ENCODE measurements around the gene ELANE. TPM values are rescaled to one million over a fixed set of nuclear protein-coding genes. Genes with fewer than 3 reads are reported as not detected.

ELANE gene
- total RNA-seq, 1 donor from 2014 or later, result not detected

- H3K4me3 Mint-ChIP-seq (ENCODE audit: low read depth), result no peak within 1 kb of the TSS
- no peaks in the 10 kb centered on the region for H3K9me3 Mint-ChIP-seq (ENCODE audit: low read depth)
- H3K27ac Mint-ChIP-seq, result no peak within 1 kb of the TSS
- no peak for TF ChIP-seq CTCF (IDR thresholded peaks at IDR 0.05; ENCODE audit: unreplicated experiment)
- H3K36me3 Mint-ChIP-seq (ENCODE audit: insufficient read depth), result no peaks in the 10 kb centered on the region
- no peaks in the 10 kb centered on the region for H3K27me3 Mint-ChIP-seq
- peaks cover 2% of the 10 kb centered on the region for H3K4me1 Mint-ChIP-seq (ENCODE audit: low read depth)
- DNase-seq (ENCODE audit: low spot score, unreplicated experiment), result no peak
Measured at GRCh38 chr19:827710-828321, 24.3 kb upstream of the ELANE start, which contains the start of gene AZU1. AZU1 (plus strand) TSS chr19:827837; CDS start chr19:827847, 10 bp downstream.

GRCh38 chr19:829129-829758 lies 22.9 kb upstream of the ELANE start:
- Mint-ChIP-seq H3K4me3 (ENCODE audit: low read depth) (no peak overlapping the region), H3K36me3 (ENCODE audit: insufficient read depth) (no peaks in the 10 kb centered on the region), H3K4me1 (ENCODE audit: low read depth) (no peaks in the 10 kb centered on the region), H3K27me3 (peaks cover 2% of the 10 kb centered on the region), H3K27ac (no peak overlapping the region), H3K9me3 (ENCODE audit: low read depth) (no peaks in the 10 kb centered on the region)
- no peak for DNase-seq (ENCODE audit: low spot score, unreplicated experiment)
- no peak for TF ChIP-seq CTCF (IDR thresholded peaks at IDR 0.05; ENCODE audit: unreplicated experiment)

- DNase-seq (ENCODE audit: low spot score, unreplicated experiment), result no peak
- Mint-ChIP-seq H3K36me3 (ENCODE audit: insufficient read depth) (no peaks in the 10 kb centered on the region), H3K4me3 (ENCODE audit: low read depth) (no peak overlapping the region), H3K4me1 (ENCODE audit: low read depth) (no peaks in the 10 kb centered on the region), H3K9me3 (ENCODE audit: low read depth) (no peaks in the 10 kb centered on the region), H3K27ac (no peak overlapping the region), H3K27me3 (peaks cover 8% of the 10 kb centered on the region)
- TF ChIP-seq CTCF (IDR thresholded peaks at IDR 0.05; ENCODE audit: unreplicated experiment), result no peak
Measured at GRCh38 chr19:831407-832369, 20.4 kb upstream of the ELANE start.

- Mint-ChIP-seq H3K27ac (peak overlapping the region; percentile 25), H3K4me3 (ENCODE audit: low read depth) (no peak overlapping the region), H3K27me3 (peaks cover 8% of the 10 kb centered on the region), H3K36me3 (ENCODE audit: insufficient read depth) (no peaks in the 10 kb centered on the region), H3K9me3 (ENCODE audit: low read depth) (no peaks in the 10 kb centered on the region), H3K4me1 (ENCODE audit: low read depth) (no peaks in the 10 kb centered on the region)
- TF ChIP-seq CTCF (IDR thresholded peaks at IDR 0.05; ENCODE audit: unreplicated experiment), result no peak
- DNase-seq (ENCODE audit: low spot score, unreplicated experiment), result no peak
Measured at GRCh38 chr19:834216-834615, 17.9 kb upstream of the ELANE start.

- no peaks in the 10 kb centered on the region for H3K4me1 Mint-ChIP-seq (ENCODE audit: low read depth)
- no peak overlapping the region for H3K27ac Mint-ChIP-seq
- H3K9me3 Mint-ChIP-seq (ENCODE audit: low read depth), result no peaks in the 10 kb centered on the region
- DNase-seq (ENCODE audit: low spot score, unreplicated experiment), result no peak
- H3K36me3 Mint-ChIP-seq (ENCODE audit: insufficient read depth), result no peaks in the 10 kb centered on the region
- no peak overlapping the region for H3K4me3 Mint-ChIP-seq (ENCODE audit: low read depth)
- no peak for TF ChIP-seq CTCF (IDR thresholded peaks at IDR 0.05; ENCODE audit: unreplicated experiment)
- peaks cover 10% of the 10 kb centered on the region for H3K27me3 Mint-ChIP-seq
Measured at GRCh38 chr19:835210-835810, 16.8 kb upstream of the ELANE start.

All from progenitor cell of endocrine pancreas (in vitro differentiated cells).